OCI-LY7 (cell line): ENCODE results near the gene IGSF11. TPM values are rescaled to one million over a fixed set of nuclear protein-coding genes. Genes with fewer than 3 reads are reported as not detected.
A peak's percentile ranks its signal among the peaks of the same experiment; 100 is the strongest.

Source experiments
- BruUV-seq: library from RNA; stranded (reverse); fragments of 400-500 nt; replicated peaks from 2 replicates; lab custom pipeline; 2021; lab: Mats Ljungman, UMichigan
- CTCF ChIA-PET: fragments of 300-600 bp; sonication (Branson Sonifier 250); formaldehyde crosslinking; loops from one replicate; lab custom pipeline; 2022; ENCODE audit warnings: antibody characterized with exemption; ENCODE audit not compliant: unreplicated experiment; lab: Charles Lee
- POLR2A ChIA-PET: fragments of 300-600 bp; sonication (Branson Sonifier 250); formaldehyde crosslinking; loops from one replicate; lab custom pipeline; 2022; ENCODE audit warnings: antibody characterized with exemption; lab: Charles Lee
- DNase-seq: peaks from one replicate; pipeline ENCODE4 v3.0.0-alpha.2; 2015; ENCODE audit warnings: low spot score
- H2AFZ ChIP-seq: fragments of 200-600 bp; sonication (generic), shearing (Covaris generic); 2 replicates; pipeline ENCODE4 v1.6.1; 2014; ENCODE audit warnings: mild to moderate bottlenecking, antibody characterized with exemption, low read length, moderate library complexity
- H3K27ac ChIP-seq: fragments of 200-600 bp; sonication (generic); 2 replicates; pipeline ENCODE4 v1.5.1; 2014; ENCODE audit warnings: mixed run types, low read depth, mild to moderate bottlenecking, moderate library complexity, low read length, inconsistent platforms; ENCODE audit not compliant: poor library complexity, severe bottlenecking
- H3K36me3 ChIP-seq: fragments of 200-600 bp; sonication (generic); 2 replicates; pipeline ENCODE4 v1.6.1; 2014; ENCODE audit warnings: mild to moderate bottlenecking, antibody characterized with exemption, low read length, moderate library complexity, mixed read lengths; ENCODE audit not compliant: insufficient read depth
- H3K4me1 ChIP-seq: fragments of 200-600 bp; sonication (generic); 2 replicates; pipeline ENCODE4 v1.5.1; 2014; ENCODE audit warnings: mild to moderate bottlenecking, low read length; ENCODE audit not compliant: insufficient read depth, poor library complexity, severe bottlenecking
- H3K4me2 ChIP-seq: fragments of 200-600 bp; sonication (generic); 2 replicates; pipeline ENCODE4 v1.6.1; 2014; ENCODE audit warnings: mild to moderate bottlenecking, low read length
- H3K4me3 ChIP-seq: fragments of 200-600 bp; sonication (generic); 2 replicates; pipeline ENCODE4 v1.5.1; 2014; ENCODE audit warnings: mild to moderate bottlenecking, low read depth, low read length; ENCODE audit not compliant: poor library complexity, severe bottlenecking
- H3K79me2 ChIP-seq: fragments of 200-600 bp; sonication (generic); 2 replicates; pipeline ENCODE4 v1.6.1; 2016; ENCODE audit warnings: low read depth, mild to moderate bottlenecking, low read length, moderate library complexity, mixed read lengths; ENCODE audit not compliant: insufficient read depth
- H3K9me2 ChIP-seq: fragments of 200-600 bp; sonication (generic); 2 replicates; pipeline ENCODE4 v1.6.1; 2016; ENCODE audit warnings: mild to moderate bottlenecking, low read length, mixed read lengths; ENCODE audit not compliant: insufficient read depth
- H3K9me3 ChIP-seq: fragments of 200-600 bp; sonication (generic); 2 replicates; pipeline ENCODE4 v1.6.1; 2014; ENCODE audit warnings: mild to moderate bottlenecking, mixed run types, low read length, mixed read lengths
- H4K20me1 ChIP-seq: fragments of 200-600 bp; sonication (generic); 2 replicates; pipeline ENCODE4 v1.6.1; 2014; ENCODE audit warnings: mild to moderate bottlenecking, antibody characterized with exemption, low read length, moderate library complexity, mixed read lengths; ENCODE audit not compliant: insufficient read depth
- CTCF ChIP-seq: fragments of 200-600 bp; sonication (generic); conservative IDR thresholded peaks from 2 replicates; pipeline ENCODE4 v1.5.1; 2014; ENCODE audit warnings: mild to moderate bottlenecking, antibody characterized with exemption, low read length, moderate library complexity, mixed read lengths
- EZH2phosphoT487 ChIP-seq: fragments of 200-600 bp; sonication (generic); IDR thresholded peaks from 2 replicates; pipeline ENCODE4 v1.6.1; 2018; ENCODE audit warnings: low read depth, borderline replicate concordance, mild to moderate bottlenecking, mixed run types, antibody characterized with exemption, low read length, moderate library complexity, mixed read lengths
- intact Hi-C: fragments of 100-400 bp; cut with micrococcal nuclease; formaldehyde crosslinking; loops from one replicate; pipeline ENCODE4 v1.10.0; 2022; ENCODE audit not compliant: unreplicated experiment
- total RNA-seq, 2 experiments: library from RNA; depleted of rRNA in 1 of 2; stranded (reverse); fragments of >200 nt in 1 of 2; shearing (Covaris generic) in 1 of 2; gene quantifications; 2 replicates each; pipeline ENCODE4 v1.2.3, GENCODE V29; 2014 to 2022

IGSF11 gene
- total RNA-seq, 2 experiments from 2014 or later: not detected

DNA sequence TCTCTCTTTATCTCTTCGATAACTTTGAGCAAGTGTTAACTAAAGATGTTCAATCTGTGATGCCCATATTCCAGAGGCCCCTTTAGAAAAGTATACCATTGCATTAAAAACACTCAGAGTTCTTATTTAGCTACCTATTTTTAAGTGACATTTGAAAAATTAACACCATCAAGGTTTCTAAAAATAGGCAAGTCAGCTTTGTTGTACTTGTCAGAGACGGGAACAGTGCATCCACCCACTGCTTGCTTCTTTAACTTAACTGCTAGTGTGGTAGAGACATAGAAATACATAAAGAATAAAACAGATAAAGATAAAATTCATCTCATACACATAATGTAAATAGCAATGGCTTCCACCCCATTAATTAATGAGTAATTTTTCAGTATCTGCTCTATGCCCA is 66.0 kb downstream of the IGSF11 start:
- ChIA-PET CTCF (no interaction called here), POLR2A (interaction anchor here (1.5 kb wide), 1 partner anchor 47 kb away, joined by 3 read pairs; no protein-coding TSS in a partner anchor)
- no peak for DNase-seq
- Histone ChIP-seq H3K4me3 (no peak overlapping the region), H3K9me2 (no peaks in the 10 kb centered on the region), H3K4me2 (no peak overlapping the region), H3K36me3 (no peaks in the 10 kb centered on the region), H3K27ac (no peak overlapping the region), H3K4me1 (no peaks in the 10 kb centered on the region), H3K9me3 (no peaks in the 10 kb centered on the region), H3K79me2 (no peaks in the 10 kb centered on the region), H4K20me1 (no peaks in the 10 kb centered on the region), H2AFZ (no peak overlapping the region)
- TF ChIP-seq EZH2phosphoT487 (no peak), CTCF (no peak)
- BruUV-seq: no TSS peak
- intact Hi-C loops: no loop called here

DNA sequence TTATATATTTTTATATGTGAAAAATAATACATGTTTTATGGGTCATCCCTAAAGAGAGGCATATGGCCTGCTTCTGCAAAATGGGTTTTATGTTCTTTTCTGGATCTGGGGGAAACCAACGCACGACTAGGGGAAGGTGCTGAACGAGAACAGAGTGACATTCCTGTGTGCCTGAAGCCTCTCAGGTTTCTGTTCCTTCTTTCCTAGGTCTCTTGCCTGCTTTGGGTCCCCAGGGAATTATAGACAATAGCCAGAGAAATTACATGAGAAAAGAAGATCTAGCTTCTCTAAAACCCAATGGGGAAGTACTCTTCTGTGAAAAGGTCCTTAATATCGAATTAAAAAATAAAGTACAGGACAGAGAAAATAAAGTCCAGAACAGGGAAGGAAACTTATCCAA is 66.5 kb downstream of the IGSF11 start:
- no peak for TF ChIP-seq CTCF
- TF ChIP-seq EZH2phosphoT487: no peak
- DNase-seq: peak; percentile 3
- H3K9me3 ChIP-seq: no peaks in the 10 kb centered on the region
- H3K9me2 ChIP-seq: no peaks in the 10 kb centered on the region
- POLR2A ChIA-PET: interaction anchor here (1.5 kb wide), 1 partner anchor 12 kb away, joined by 4 read pairs; no protein-coding TSS in a partner anchor
- H3K4me3 ChIP-seq: no peak overlapping the region
- no peaks in the 10 kb centered on the region for H3K36me3 ChIP-seq
- H3K27ac ChIP-seq: no peak overlapping the region
- H2AFZ ChIP-seq: no peak overlapping the region
- no peaks in the 10 kb centered on the region for H3K4me1 ChIP-seq
- CTCF ChIA-PET: no interaction called here
- no TSS peak for BruUV-seq
- H3K4me2 ChIP-seq: no peak overlapping the region
- no peaks in the 10 kb centered on the region for H4K20me1 ChIP-seq
- H3K79me2 ChIP-seq: no peaks in the 10 kb centered on the region
- intact Hi-C loops: no loop called here

DNA sequence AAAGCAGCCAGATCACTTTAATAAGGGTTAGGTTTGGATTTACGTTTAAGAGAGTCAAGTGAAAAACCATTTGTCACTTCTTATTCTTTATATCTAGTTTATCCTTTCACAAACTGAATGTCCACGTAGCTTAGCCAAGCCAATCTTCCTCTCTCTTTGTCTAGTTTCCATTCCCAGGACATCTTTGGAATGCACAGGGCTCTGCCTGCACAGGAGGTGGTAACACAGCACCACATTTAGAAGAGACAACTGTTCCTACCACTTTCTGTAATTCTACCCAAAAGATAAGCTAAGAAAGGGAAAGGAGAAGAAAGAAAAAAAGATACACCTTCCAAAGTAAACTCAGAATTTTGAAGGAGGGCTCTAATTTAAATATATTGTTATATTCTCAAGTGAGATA is 67.9 kb downstream of the IGSF11 start:
- H3K4me2 ChIP-seq: no peak overlapping the region
- no peak overlapping the region for H2AFZ ChIP-seq
- TF ChIP-seq EZH2phosphoT487 (no peak), CTCF (no peak)
- no peaks in the 10 kb centered on the region for H3K9me2 ChIP-seq
- H3K79me2 ChIP-seq: no peaks in the 10 kb centered on the region
- H3K9me3 ChIP-seq: no peaks in the 10 kb centered on the region
- ChIA-PET POLR2A (interaction anchor here (1.5 kb wide), 1 partner anchor 11 kb away, joined by 4 read pairs; no protein-coding TSS in a partner anchor), CTCF (no interaction called here)
- no peak overlapping the region for H3K4me3 ChIP-seq
- no peaks in the 10 kb centered on the region for H3K36me3 ChIP-seq
- H3K4me1 ChIP-seq: no peaks in the 10 kb centered on the region
- intact Hi-C loops: no loop called here
- no peak for DNase-seq
- no peaks in the 10 kb centered on the region for H4K20me1 ChIP-seq
- H3K27ac ChIP-seq: no peak overlapping the region
- BruUV-seq: no TSS peak
